AML-193 (cell line): ENCODE results near the gene SLC12A4.

Experiments
- DNase-seq, 2 experiments: peaks; one replicate each; lab custom pipeline; 2025; lab: John Stamatoyannopoulos, UW

SLC12A4 gene

GRCh38 chr16:67963292-67963661 is 5.2 kb downstream of the SLC12A4 start:
- no peak for DNase-seq

GRCh38 chr16:67962135-67962534 is 6.3 kb downstream of the SLC12A4 start:
- DNase-seq, result no peak

GRCh38 chr16:67961551-67961957 is 6.9 kb downstream of the SLC12A4 start:
- DNase-seq, result no peak

- DNase-seq, result no peak
Observed at GRCh38 chr16:67959536-67960329, 8.7 kb downstream of the SLC12A4 start.

GRCh38 chr16:67957622-67958021 is 10.8 kb downstream of the SLC12A4 start:
- no peak for DNase-seq

- no peak for DNase-seq
Observed at GRCh38 chr16:67954421-67955196, 13.8 kb downstream of the SLC12A4 start.

- DNase-seq, result no peak
Observed at GRCh38 chr16:67953641-67954375, 14.6 kb downstream of the SLC12A4 start.

GRCh38 chr16:67951485-67951884 is 17.0 kb downstream of the SLC12A4 start:
- DNase-seq, result no peak

GRCh38 chr16:67950335-67950843 is 18.0 kb downstream of the SLC12A4 start:
- DNase-seq, result no peak

GRCh38 chr16:67949645-67950044 is 18.8 kb downstream of the SLC12A4 start:
- no peak for DNase-seq

- no peak for DNase-seq
Observed at GRCh38 chr16:67948015-67948414, 20.4 kb downstream of the SLC12A4 start.

GRCh38 chr16:67946966-67947558 is 21.4 kb downstream of the SLC12A4 start:
- DNase-seq, result no peak

- DNase-seq, result no peak
Observed at GRCh38 chr16:67946128-67946569, 22.3 kb downstream of the SLC12A4 start.

- no peak for DNase-seq
Observed at GRCh38 chr16:67945392-67945933, 23.0 kb downstream of the SLC12A4 start.

GRCh38 chr16:67944690-67945391 is 23.6 kb downstream of the SLC12A4 start:
- no peak for DNase-seq

- no peak for DNase-seq
Observed at GRCh38 chr16:67943619-67944504, 24.6 kb downstream of the SLC12A4 start, which contains the start of gene LCAT. Gene LCAT (minus strand): TSS chr16:67944120. CDS start chr16:67944101, 19 bp downstream.

- DNase-seq, result no peak
Observed at GRCh38 chr16:67943256-67943618, 25.2 kb downstream of the SLC12A4 start.

GRCh38 chr16:67942510-67943255 is 25.8 kb downstream of the SLC12A4 start:
- DNase-seq, result no peak

GRCh38 chr16:67942200-67942509 is 26.3 kb downstream of the SLC12A4 start:
- peak; percentile 27 to 48 for DNase-seq
